Fibroblast of the aortic adventitia (primary cell): Measurements from ENCODE around the gene NAGLU. TPM values are rescaled to one million over a fixed set of nuclear protein-coding genes. Genes with fewer than 3 reads are reported as not detected.

ENCODE experiments used
- DNase-seq: peaks from one replicate; pipeline ENCODE4 v3.0.0-alpha.2; 2010; ENCODE audit warnings: low read depth
- H3K4me3 ChIP-seq: 2 replicates; pipeline ENCODE4 v1.5.1; 2011; ENCODE audit warnings: low read depth, mild to moderate bottlenecking, control low read depth, low read length, moderate library complexity
- total RNA-seq: library from RNA; depleted of rRNA; stranded (reverse); fragments of >200 nt; gene quantifications from 2 replicates; pipeline ENCODE4 v1.2.3, GENCODE V29; 2012; ENCODE audit warnings: low replicate concordance
- TF ChIP-seq, protein P1 (sequence below): IDR thresholded peaks from 2 replicates; pipeline ENCODE4 v1.5.1; 2011; ENCODE audit warnings: mild to moderate bottlenecking, low read length, control low read depth, inconsistent platforms; ENCODE audit not compliant: insufficient read depth

The NAGLU gene
- total RNA-seq, 1 donor = 41.8 TPM

- peak; percentile 99 for DNase-seq
- TF ChIP-seq, protein P1, sequence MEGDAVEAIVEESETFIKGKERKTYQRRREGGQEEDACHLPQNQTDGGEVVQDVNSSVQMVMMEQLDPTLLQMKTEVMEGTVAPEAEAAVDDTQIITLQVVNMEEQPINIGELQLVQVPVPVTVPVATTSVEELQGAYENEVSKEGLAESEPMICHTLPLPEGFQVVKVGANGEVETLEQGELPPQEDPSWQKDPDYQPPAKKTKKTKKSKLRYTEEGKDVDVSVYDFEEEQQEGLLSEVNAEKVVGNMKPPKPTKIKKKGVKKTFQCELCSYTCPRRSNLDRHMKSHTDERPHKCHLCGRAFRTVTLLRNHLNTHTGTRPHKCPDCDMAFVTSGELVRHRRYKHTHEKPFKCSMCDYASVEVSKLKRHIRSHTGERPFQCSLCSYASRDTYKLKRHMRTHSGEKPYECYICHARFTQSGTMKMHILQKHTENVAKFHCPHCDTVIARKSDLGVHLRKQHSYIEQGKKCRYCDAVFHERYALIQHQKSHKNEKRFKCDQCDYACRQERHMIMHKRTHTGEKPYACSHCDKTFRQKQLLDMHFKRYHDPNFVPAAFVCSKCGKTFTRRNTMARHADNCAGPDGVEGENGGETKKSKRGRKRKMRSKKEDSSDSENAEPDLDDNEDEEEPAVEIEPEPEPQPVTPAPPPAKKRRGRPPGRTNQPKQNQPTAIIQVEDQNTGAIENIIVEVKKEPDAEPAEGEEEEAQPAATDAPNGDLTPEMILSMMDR = peak; percentile 27
- no peak overlapping the region for H3K4me3 ChIP-seq
Observed at GRCh38 chr17:42519546-42520491, 16.2 kb upstream of the NAGLU start.

GRCh38 chr17:42520540-42520951 is 15.5 kb upstream of the NAGLU start:
- no peak for DNase-seq
- TF ChIP-seq, protein P1 = peak; percentile 6
- H3K4me3 ChIP-seq = peak overlapping the region; percentile 13

- no peak for DNase-seq
- H3K4me3 ChIP-seq = no peak overlapping the region
- TF ChIP-seq, protein P1 = no peak
Observed at GRCh38 chr17:42521036-42521435, 15.0 kb upstream of the NAGLU start.

- TF ChIP-seq, protein P1 = no peak
- H3K4me3 ChIP-seq = no peak overlapping the region
- peak; percentile 69 for DNase-seq
Observed at GRCh38 chr17:42521666-42522262, 14.3 kb upstream of the NAGLU start.

- DNase-seq = no peak
- TF ChIP-seq, protein P1 = no peak
- no peak overlapping the region for H3K4me3 ChIP-seq
Observed at GRCh38 chr17:42522263-42522790, 13.7 kb upstream of the NAGLU start.

DNA sequence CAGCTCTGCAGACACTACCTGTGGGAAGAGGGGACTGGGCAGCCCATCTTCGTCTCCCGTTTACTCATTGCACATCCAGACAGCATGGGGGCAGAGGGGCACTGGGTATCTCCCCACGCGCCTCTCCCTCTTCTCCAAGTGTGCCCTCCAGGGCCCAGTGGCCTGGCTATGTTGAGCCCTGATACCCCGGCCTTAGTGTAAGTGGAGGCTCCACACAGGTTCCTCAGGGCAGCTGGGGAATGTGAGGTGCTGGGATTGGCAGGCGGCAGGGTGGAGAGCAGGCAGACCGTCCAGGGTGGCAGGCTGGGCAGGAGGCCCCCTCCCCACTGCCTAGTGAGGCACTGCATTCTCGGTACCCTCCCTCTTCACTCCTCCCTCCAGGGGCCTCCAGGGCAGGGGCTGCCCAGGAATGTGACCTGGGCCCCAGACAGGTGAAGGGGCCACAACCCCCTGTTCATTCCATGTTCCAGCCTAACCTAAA is 13.2 kb upstream of the NAGLU start:
- TF ChIP-seq, protein P1 = no peak
- no peak for DNase-seq
- H3K4me3 ChIP-seq = no peak overlapping the region
